GF-D8 (cell line): ENCODE measurements around the gene THSD4.

ENCODE experiments used
- DNase-seq: peaks from one replicate; lab custom pipeline; 2025; lab: John Stamatoyannopoulos, UW

Gene THSD4

DNA sequence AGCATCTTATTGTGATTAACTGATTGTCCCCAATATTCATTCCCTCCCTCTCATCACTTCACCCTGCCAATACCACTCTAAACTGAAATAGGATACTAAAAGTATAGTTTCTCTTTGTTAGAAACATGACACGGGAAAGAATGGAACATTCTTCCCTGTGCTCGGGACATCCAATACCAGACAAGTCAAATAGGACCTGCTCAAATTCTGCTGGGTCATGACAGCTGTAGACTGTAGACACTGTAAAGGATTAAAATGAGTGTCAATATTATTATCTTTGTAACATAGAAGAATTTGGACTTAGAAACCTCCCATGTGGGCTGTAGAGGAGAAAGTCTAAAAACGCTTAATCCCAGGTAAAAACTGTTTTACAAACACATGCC lies 380.1 kb downstream of the THSD4 start:
- no peak for DNase-seq

DNA sequence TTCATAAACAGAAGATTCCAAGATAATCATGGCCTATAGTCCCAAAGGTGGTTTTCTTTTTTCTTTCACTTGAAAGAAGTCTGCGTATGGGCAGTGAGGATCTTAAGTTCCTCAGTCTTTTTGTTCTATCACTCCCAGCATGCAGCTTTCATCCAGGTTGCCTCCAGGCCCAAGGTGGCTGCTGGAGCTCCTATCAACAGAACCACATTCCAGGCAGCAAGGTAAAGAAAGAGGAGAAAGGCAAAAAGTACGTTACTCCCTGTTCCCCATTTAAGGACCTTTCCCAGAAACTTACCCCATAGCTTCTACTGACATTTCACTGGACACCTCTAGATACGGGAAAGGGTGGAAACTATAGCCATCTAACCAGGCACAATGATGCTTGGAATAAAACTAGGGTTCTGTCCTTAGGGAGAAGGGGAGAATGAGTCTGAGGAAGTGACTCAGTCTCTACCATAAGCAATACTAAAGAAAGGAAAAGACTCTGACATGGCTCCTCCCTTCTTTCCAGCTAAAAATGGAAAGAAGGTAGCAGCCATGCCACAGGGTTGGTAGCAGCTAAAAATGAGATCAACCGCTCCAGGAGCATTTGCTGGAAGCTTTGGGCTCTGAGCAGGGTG lies 381.2 kb downstream of the THSD4 start:
- DNase-seq: no peak

DNA sequence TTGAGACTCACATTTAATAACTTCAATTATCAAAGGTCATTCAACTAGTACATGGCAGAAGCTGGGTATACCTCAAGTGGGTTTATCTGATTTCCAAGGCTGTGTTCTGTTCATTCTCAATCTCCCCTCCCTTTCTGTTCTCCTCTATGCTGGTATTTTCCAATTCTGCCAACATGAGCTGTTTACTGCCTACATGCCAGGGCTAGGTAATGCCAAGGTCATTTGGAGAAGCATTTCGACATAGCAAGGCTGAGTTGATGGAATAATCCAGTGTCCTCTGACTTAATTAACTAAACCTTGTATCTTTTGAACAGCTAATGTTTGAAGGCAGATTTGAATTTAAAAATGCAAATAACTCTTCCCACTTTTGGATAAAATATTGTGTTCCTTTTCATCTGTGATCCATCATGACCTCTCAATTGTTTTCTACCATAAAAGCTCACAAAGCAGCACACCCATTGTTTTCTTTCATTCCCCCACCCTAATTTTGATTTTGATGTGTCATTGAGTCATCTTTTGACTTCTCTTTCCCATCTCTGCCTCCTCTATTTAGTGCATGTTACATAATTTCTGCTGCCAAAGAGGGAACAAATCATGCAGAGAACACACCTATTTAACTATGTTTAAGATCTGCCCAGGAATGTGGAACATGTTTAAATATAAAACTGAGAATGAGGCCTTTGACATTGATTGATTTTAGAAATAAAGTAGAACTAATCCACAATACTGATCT lies 386.2 kb downstream of the THSD4 start:
- DNase-seq: no peak

DNA sequence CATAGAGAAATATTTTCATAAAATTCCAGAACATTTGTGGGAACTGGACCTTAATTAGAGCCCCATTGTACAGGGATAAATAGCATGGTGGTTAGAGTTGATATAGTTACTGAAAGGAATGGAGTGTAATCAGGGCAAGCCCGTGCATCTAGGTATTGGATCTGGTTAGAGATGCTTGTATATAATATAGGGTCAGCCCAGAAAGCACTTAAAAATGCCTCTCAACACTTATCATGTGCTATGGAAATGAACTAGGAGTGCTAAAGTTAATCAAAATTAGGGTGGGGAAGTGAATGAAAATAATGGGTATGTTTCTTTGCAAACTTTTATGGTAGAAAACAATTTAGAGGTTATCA lies 386.8 kb downstream of the THSD4 start:
- DNase-seq: no peak

DNA sequence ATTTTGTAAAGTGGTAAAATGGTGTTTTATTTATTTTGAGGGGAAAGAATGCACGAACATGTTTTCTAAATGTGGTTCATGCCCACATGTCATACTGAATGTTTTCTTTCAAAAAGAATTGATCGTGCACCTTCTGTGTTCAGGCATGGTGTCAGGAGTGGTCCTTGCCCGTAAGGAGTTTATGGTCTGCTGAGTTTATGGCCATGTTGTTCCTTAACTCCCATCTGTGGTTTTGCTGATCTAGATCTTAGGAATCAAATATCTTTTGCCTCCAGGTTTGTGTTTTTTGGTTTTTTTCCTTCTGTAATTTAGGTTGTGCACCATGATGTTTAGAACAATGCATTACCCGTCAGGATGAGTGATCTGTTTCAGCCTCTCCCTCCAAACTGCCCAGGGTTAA lies 390.7 kb downstream of the THSD4 start:
- DNase-seq: no peak

DNA sequence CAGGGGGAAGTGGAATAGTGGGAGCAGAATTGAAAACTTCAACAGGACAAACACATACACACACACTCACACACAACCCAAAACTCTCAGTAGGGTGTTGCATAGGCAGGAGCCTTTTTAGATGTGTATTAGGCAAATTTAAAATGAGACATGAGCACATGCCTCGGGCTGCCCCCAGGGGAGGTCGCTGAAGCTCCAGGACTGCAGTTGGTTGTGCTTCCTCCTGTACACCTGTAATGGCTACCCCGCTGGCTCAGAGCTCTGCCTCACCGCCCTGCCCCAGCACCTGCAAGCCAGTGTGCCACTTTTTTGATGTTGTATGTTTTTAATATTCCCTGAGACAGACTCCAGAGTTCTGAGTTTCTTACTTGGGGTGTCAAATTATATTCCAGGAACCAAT lies 391.7 kb downstream of the THSD4 start:
- DNase-seq: no peak

DNA sequence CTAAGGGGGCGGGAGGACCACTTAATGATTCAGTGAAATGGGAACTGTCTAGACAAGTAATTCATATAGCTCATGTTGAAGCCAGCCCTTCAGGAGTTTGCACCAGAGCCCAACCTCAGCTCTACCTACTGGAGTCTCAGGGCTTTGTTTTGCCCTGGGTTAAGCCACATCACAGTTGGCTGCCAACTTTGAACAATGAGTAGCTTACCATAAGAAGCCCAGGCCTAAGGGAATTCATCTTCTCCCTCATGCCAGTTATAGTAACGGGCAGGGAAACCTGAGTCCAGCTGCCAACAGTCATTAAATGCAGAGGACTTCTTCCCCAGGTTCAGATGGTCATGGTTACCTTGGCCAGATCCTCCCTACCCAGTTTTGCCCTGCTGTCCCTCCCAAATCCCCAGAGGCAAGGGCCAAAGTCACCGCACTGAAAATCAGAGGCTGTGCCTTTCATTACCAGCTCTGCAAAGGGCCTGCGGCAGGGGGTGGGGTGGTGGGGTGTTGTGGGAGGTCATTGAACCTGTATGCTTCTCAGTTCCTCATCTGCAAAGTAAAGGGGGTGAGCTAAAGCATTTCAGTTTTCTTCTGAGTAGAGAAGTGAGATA lies 392.9 kb downstream of the THSD4 start:
- no peak for DNase-seq

DNA sequence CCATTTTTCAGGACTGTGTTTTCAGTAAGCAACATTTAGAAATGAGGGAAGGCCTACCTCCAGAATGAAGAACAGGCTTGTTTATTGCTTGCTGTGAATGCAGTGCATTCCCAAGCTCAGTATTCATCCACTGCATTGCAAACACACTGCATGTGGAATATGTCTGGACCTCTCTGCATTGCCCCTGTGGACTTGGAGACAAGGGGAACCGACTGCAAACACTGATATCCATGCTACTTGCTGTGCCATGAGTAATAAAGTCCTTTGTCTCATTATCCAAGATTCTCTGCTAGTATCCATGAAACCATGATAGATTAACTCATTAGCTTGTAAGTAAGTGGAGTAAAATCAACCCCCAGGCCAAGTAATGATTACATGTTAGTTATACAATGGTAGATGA lies 393.9 kb downstream of the THSD4 start:
- no peak for DNase-seq

DNA sequence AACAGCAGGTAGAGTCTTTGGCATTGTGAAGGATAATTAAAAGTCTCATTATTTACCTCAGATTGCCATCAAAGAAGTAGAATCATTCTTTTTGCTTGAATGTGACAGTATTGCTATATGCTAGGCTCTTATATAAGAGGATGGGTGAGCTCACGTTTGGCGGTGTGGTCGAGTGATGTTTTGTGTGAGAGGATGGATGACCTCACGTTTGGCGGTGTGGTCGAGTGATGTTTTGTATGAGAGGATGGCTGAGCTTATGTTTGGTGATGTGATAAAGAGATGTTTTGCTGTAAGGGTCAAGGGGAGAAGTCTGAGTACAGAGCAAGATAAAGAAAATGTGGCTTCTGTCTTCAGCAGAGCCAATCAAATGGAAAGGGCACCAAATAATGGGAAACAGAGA lies 395.5 kb downstream of the THSD4 start:
- DNase-seq: no peak

DNA sequence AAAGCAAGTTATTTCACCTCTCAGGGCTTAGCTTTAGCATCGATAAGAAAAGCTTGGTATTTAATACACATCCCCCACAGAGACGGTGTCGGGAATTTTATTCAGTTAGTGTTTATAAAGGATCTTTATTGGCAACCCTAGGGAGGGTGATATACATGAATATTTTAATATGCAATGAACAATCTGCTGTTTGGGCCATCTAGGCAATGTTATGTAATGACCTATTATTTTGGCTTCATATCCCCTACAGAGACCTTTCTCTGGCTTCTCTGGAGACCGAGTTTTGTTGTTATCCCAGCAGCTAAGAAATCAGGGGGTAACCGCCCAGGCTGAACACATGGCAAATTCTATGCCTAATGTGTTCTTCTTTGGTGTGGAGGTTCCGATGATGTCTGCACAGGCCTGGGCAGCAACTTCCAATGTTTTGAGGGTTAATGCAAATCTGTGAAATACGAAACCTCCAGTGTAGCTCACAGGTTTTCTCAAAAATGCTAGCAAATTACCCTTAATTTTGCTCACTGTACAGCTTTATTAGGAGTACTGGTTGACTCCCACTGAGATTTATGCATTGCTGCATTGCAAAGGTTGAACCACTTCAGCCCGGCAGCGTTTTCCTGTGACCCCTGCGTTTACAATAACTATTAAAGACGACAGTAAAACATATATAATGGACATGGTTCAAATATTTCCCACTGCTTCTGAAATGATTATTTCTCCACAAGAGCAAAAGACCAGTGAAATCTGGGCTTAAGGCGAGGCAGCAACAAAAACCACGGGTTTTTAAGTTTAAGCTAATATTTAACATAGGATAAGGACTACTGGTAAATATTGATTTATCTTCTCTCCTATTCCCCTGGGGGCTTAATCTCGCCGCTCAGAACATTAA lies 396.8 kb downstream of the THSD4 start:
- DNase-seq: no peak

DNA sequence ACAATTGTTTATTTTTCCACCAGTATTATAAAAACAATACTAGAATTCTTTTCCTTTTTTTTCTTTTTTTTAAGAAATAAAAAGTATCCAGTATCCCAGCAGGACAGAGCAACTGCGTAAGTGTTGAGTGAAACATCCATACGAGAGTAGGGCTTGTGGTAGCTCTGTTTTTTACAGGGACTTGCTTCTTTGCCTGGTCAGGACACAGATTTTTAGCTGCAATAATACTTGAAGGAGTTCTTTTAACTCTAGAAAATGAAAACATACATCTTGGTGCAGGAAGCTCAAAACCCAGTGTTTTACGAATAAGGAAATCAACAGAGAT lies 397.4 kb downstream of the THSD4 start:
- no peak for DNase-seq

DNA sequence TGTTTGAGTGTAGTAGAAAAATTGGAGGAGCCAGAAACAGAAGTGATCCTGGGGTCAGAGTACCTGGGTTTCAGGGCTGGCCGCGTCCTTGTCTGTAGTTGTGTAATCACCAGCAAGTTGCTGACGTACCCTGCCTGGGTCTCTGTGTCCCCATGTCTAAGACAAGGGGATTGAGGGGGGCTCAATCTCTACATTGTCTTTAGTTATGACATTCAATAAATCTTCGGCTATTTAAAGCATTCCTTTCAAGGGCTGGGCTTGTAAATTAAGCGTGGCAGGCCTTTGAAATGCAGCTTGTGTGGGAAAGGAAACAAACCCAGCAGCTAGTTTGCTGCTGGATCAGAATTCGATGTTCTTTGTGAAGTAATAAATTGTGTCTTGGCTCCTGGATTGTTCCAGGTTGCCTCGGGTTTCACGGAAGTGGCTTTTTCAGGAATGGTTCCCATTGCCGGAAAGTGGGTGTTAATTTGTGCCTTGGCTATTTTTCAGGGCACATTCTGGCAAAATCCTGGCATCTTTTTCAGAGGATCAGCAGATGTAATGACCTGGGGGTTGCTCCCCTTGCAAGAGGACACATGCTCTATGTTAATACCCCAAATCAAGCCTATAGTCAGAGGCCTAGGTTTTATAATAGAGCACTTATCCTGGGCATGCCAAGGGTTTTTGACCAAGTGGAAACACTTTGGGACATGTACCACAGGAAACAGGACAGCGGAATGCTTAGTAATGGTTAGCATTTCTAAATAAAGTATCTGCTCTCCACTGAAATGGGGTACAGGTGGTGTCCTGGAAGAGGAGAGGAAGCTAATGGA lies 400.3 kb downstream of the THSD4 start:
- no peak for DNase-seq

DNA sequence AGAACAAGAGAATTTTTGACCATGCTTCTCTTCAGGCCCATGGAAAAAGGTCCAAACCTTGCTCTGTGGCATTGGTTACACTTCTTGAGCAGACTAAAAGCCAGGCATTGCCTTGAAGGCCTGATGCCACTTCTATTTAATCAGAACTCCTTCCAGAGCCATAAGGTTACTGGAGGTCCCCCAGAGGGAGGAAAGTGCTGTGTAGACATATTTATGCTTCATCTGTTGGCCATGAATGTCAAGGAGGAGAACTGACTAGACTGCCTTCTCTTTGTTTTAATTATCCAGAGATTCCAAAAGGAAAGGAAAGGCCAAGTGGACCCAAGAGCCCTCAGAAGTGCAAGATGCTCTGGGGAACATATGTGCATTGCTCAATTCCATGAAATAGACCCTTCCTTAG lies 402.5 kb downstream of the THSD4 start:
- DNase-seq: no peak

DNA sequence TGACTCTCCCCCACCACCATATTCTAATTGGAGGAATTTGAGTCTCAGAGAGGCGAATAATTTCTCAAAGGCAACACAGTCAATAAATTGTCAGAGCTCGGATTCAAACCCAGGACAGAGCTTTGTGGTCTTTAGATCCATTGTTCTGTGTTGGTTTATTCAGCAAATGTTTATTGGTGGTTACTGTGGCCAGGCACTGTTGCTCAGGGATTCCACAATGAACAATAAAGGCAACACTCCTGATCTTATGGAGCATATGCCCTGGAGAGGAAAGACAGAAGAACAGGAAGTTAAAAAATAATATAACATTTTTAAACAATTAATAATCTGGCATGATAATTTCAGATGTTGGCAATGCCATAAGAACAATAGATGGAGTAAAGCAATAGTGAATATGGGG lies 403.4 kb downstream of the THSD4 start:
- no peak for DNase-seq

DNA sequence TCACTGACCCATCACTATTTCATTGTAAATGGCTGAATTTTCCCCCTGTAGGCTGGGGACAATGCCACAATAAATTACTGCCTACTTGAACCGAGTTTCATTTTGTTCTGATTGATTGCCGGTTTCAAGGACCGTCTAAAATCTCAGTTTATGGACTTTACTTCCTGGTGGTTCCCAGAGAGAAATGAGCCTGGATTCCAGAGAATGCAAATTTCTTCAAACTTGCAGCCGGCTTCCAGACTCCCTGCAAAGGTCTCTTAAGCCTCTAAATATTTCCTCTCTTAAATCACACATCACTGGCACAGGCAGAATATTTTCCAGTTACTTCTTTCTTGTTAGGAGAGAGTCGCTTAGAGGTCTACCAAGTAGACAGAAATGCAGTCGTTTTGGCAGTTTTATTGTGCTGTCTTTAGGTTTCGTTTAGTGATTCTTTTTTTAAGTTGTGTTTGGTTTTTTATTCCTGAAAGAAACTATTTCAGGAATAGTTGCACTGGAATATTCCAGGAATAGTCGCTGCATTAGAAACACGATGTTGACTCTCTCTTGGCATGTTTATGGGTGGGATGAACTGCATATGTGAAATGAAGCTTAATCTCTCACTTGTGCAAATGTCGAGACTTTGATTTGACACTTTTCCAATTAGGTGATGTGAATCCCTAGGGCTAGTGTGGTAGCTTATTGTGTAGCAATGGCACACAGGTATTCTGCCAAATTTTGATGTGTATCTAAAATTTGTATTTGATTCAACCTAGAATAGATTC lies 411.0 kb downstream of the THSD4 start:
- no peak for DNase-seq

DNA sequence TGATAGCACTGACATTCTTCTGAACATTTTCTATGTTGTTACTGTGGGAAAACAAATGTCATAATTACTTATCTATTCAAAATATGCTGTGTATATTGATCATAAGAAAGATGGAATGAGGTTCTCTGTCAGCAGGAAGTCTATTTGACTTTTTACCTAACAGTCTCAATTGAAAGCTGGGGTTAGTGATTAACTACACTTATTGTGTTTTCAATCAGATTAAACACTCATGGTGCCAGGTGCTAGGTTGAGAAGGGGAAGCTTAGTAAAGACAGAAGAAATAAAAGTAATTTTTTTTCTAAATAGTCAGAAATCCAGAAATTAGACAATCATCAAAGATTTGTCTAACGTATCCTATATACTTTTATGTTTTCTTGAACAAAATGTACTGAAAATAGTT lies 414.1 kb downstream of the THSD4 start:
- no peak for DNase-seq

DNA sequence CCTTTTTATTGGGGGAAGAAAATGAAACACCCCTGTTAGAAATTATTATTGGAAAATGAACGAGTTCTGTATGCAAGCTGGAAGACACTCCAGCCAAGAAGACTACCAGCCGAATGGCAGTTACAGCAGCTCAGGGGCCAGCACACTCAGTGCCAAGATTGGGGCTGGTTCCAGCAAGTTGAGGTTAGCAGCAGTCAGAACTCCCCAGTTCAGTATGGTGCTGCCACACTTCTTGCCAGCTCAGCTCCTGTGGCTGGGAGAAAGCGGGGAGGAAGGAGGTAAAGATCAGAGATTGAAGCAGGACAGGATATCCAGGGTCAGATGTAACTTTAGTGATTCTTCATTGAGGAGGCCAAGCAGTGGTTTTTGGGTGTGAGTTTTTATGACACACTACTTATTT lies 414.8 kb downstream of the THSD4 start:
- no peak for DNase-seq

DNA sequence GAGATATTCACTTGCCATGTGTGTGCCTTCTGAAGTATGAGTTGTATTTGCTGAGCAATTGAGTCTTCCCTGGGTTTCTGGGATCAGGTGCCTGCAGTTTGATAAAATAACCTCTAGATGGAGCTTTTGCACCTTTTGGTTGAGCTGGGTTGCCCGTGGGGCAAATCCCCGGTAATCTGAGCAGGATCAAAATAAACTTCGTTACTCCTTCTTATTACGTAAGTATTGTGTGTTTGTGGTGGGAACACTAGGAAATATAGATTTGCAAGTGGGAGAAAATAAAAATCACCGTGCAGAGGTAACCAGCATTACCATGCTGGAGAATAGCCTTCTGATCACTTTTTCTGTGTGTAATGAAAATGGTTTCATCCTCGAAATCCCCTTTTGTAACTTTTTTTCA lies 417.7 kb downstream of the THSD4 start:
- no peak for DNase-seq

DNA sequence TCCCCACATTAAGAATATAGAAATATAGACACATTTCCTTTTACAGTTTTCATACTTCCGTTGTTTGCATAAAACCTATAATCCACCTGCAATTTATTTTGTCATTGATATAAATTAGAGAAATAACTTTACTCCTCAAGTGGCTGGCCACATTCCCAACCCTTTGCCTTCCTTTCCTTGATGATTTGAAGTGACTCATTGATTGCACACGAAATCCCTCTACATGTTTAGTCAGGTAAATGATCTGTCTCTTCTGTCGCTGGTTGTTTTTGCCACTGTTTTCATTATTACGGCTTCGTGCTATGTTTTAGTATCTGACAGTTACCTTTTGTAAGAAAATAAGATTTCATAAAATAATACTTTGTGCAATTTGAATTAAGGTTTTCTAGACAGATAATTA lies 422.9 kb downstream of the THSD4 start:
- DNase-seq: no peak

DNA sequence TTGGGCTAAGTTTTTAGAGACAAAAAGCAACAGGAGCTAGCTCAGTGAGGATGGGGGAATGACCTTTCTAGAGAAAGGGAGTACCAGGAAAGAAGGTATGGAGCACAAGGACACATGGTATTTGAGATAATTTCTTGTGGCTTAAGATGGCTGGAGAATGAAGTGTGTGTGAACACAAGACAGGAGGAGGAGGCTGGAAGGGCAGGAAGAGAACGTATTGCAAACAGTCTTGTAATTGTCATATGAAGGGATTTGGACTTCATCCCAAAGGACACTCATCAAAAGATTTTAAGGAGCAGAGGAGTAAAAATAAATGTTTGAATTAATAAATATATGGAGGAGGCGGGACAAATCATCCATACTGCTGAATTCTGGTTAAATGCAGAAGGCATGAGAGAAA lies 426.5 kb downstream of the THSD4 start:
- DNase-seq: no peak

DNA sequence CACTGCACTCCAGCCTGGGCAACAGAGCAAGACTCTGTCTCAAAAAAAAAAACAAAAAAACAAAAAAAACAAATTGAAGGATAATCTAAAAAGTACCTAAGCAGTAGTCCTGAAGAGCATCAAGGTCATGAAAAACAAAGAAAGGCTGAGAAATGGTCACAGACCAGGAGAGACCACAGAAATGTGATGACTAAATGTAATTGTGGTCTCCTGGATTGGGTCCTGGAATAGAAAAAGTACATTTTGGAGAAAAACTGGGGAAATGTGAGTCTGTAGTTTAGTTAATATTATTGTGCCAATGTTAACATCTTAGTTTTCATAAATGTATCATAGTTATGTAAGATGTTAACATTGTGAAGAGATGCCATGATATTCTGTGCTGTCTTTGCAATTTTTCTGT lies 427.6 kb downstream of the THSD4 start:
- DNase-seq: no peak
